Measurements from ENCODE around the gene CXCR3. TPM values are rescaled to one million over a fixed set of nuclear protein-coding genes. Genes with fewer than 3 reads are reported as not detected.
"Not testable (repeated sequence)": the region's sequence is repeated elsewhere in the genome, so short reads cannot be mapped to it uniquely, and the experiment has no call there.

The CXCR3 gene
- polyA plus RNA-seq, 4 donors: 0.84 to 7.6 (median 4.2) TPM

DNA sequence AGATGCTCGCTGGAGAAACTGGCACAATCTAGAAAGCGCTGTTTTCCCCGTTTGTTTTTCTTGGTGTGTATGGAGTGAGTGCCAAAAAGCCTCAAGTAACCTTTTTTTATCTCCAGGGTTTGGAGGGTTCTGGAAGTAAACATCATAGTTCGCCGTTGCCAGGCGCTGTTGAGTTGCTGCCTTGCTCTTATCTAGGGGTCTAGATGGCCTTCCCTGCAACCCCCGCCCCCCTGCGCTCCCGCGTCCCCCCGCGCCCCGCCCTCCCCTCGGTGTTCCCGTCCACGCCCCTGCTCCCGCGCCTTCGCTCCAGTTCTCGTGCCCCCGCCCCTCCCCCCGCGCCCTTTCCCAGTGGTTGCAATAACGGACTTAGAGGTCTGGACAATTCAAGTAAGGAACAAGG is 40.6 kb downstream of the CXCR3 start:
- WGBS, 3 donors: 86 to 95% (median 90%) methylated on average over 11 to 24 of the region's 24 CpGs
- Histone ChIP-seq H3K27ac (ENCODE audit: low read depth in 1 of 3, low read length in 2 of 3) (no peak overlapping the region), H3K4me1 (ENCODE audit: control insufficient read depth in 3 of 3, insufficient read depth in 2 of 3, low read depth in 1 of 3, low read length in 2 of 3) (no peaks in the 10 kb centered on the region), H3K9me3 (ENCODE audit: control insufficient read depth in 2 of 2, insufficient read depth in 1 of 2, low read depth in 1 of 2, low read length in 1 of 2) (no peaks in the 10 kb centered on the region), H3K4me3 (ENCODE audit: low read depth in 1 of 3, low read length in 3 of 3) (no peak overlapping the region), H3K36me3 (ENCODE audit: control insufficient read depth in 3 of 3, insufficient read depth in 2 of 3, low read depth in 1 of 3, low read length in 3 of 3) (peaks cover 0 to 11% (median 3%) of the 10 kb centered on the region in 3 donors), H3K27me3 (ENCODE audit: control insufficient read depth in 3 of 3, insufficient read depth in 3 of 3, low read length in 3 of 3) (no peaks in the 10 kb centered on the region)
- DNase-seq (no peak), FAIRE-seq (no peak)

DNA sequence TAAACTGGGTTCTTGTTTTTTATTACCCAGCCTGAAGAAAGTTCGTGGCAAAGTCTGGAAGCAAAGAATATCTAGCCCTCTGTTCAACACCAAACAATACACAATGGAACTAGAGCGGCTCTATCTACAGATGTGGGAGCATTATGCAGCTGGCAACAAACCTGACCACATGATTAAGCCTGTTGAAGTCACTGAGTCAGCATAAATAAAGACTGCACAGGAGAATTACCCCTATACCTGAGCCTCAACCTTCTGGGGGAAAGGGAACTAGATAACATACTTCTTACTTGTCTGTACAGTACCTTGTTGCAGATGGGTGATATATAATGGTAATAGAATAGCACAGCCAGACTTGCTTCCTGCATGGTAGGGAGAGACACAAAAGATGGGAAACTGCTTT is 44.7 kb downstream of the CXCR3 start:
- Histone ChIP-seq H3K4me3 (ENCODE audit: low read depth in 1 of 3, low read length in 3 of 3) (no peak overlapping the region), H3K36me3 (ENCODE audit: control insufficient read depth in 3 of 3, insufficient read depth in 2 of 3, low read depth in 1 of 3, low read length in 3 of 3) (peaks cover 0 to 27% (median 3%) of the 10 kb centered on the region in 3 donors), H3K4me1 (ENCODE audit: control insufficient read depth in 3 of 3, insufficient read depth in 2 of 3, low read depth in 1 of 3, low read length in 2 of 3) (no peaks in the 10 kb centered on the region), H3K9me3 (ENCODE audit: control insufficient read depth in 2 of 2, insufficient read depth in 1 of 2, low read depth in 1 of 2, low read length in 1 of 2) (no peaks in the 10 kb centered on the region), H3K27ac (ENCODE audit: low read depth in 1 of 3, low read length in 2 of 3) (no peak overlapping the region), H3K27me3 (ENCODE audit: control insufficient read depth in 3 of 3, insufficient read depth in 3 of 3, low read length in 3 of 3) (no peaks in the 10 kb centered on the region)
- WGBS, 3 donors: 64 to 83% (median 67%) methylated on average over 2 of the region's 2 CpGs
- FAIRE-seq: no peak
- no peak for DNase-seq

DNA sequence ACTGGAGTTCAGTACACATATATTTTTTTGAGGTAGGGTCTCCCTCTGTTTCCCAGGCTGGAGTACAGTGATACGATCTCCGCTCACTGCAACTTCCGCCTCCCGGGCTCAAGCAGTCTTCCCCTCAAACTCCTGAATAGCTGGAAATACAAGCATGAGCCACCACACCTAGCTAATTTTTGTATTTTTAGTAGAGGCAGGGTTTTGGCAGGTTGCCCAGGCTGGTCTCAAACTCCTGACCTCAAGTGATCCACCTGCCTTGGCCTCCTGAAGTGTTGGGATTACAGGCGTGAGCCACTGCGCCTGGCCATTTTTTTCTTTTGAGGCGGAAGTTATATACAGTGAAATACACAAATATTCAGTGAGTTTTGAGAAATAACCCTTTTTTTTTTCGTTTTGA is 46.9 kb downstream of the CXCR3 start:
- FAIRE-seq; H3K27me3 ChIP-seq (ENCODE audit: control insufficient read depth in 3 of 3, insufficient read depth in 3 of 3, low read length in 3 of 3); H3K4me1 ChIP-seq (ENCODE audit: control insufficient read depth in 3 of 3, insufficient read depth in 2 of 3, low read depth in 1 of 3, low read length in 2 of 3); H3K27ac ChIP-seq (ENCODE audit: low read depth in 1 of 3, low read length in 2 of 3); DNase-seq; H3K9me3 ChIP-seq (ENCODE audit: control insufficient read depth in 2 of 2, insufficient read depth in 1 of 2, low read depth in 1 of 2, low read length in 1 of 2); H3K4me3 ChIP-seq (ENCODE audit: low read depth in 1 of 3, low read length in 3 of 3): not testable (repeated sequence)
- WGBS, 3 donors: 87 to 90% (median 90%) methylated on average over 8 of the region's 8 CpGs
- H3K36me3 ChIP-seq (ENCODE audit: control insufficient read depth in 3 of 3, insufficient read depth in 2 of 3, low read depth in 1 of 3, low read length in 3 of 3): peaks cover 3 to 29% (median 5%) of the 10 kb centered on the region in 3 donors

Other genes with a start within 250 kb of the CXCR3 start
- 100 to 1,000 TPM in 1 of 4 donors, 10 to 100 TPM in 3; 25.4 to 223 (median 29.4) TPM for gene OGT, start 85.4 kb downstream of the CXCR3 start, polyA plus RNA-seq
- gene GCNA, start 40.1 kb downstream of the CXCR3 start, polyA plus RNA-seq: 1 to 10 TPM; 1.1 to 1.7 (median 1.5) TPM
- gene CXorf49, start 99.8 kb upstream of the CXCR3 start, polyA plus RNA-seq: not detected
- gene CXorf49B, start 144.8 kb upstream of the CXCR3 start, polyA plus RNA-seq: not detected

Measured in small intestine (tissue), 7 donors.